Measurements from ENCODE around the gene C21orf58. TPM values are rescaled to one million over a fixed set of nuclear protein-coding genes. Genes with fewer than 3 reads are reported as not detected.

C21orf58 gene
- total and polyA plus RNA-seq, 2 experiments from 2014 or later, result 3.7 to 4.2 TPM

- TF ChIP-seq EZH2phosphoT487 (IDR thresholded peaks at IDR 0.05; ENCODE audit: insufficient read depth, low read depth) (no peak), EZH2 (IDR thresholded peaks at IDR 0.05; ENCODE audit: insufficient read depth, poor library complexity, severe bottlenecking) (no peak)
- no peak overlapping the region for H3K4me2 ChIP-seq (ENCODE audit: unreplicated experiment)
- peaks cover 61% of the 10 kb centered on the region for H3K79me2 ChIP-seq (ENCODE audit: insufficient read depth)
- no peak overlapping the region for H3K27ac ChIP-seq
- no peaks in the 10 kb centered on the region; the same call in 1 of the 2 replicates for H3F3A ChIP-seq (ENCODE audit: insufficient read depth)
- H4K20me1 ChIP-seq (ENCODE audit: insufficient read depth), result no peaks in the 10 kb centered on the region; the same call in 1 of the 2 replicates
- H2AFZ ChIP-seq, result no peak overlapping the region
- H3K9ac ChIP-seq, result no peak overlapping the region
- H3K4me3 ChIP-seq, result no peak overlapping the region
- H3K36me3 ChIP-seq (ENCODE audit: low read depth), result peaks cover 82% of the 10 kb centered on the region
- in situ Hi-C loops (cut with MboI), result no loop called here
- H3K9me3 ChIP-seq (ENCODE audit: low read depth), result no peaks in the 10 kb centered on the region
- H3K9me2 ChIP-seq (ENCODE audit: insufficient read depth), result no peaks in the 10 kb centered on the region
- WGBS, 2 experiments (ENCODE audit: low coverage in 1 of 2, low lambda C conversion rate in 2 of 2, missing lambda C conversion rate in 2 of 2), result 89 to 94% methylated on average over 11 of the region's 11 CpGs
- no peaks in the 10 kb centered on the region for H3K27me3 ChIP-seq (replicated peaks; ENCODE audit: insufficient read depth)
- no peak for DNase-seq
- H3K4me1 ChIP-seq (ENCODE audit: insufficient read depth), result no peaks in the 10 kb centered on the region
Measured at GRCh38 chr21:46274797-46275390, 48.8 kb downstream of the C21orf58 start.

GRCh38 chr21:46273341-46273740, 50.3 kb downstream of the C21orf58 start:
- Histone ChIP-seq H2AFZ (no peak overlapping the region), H3K4me3 (no peak overlapping the region), H3K27me3 (replicated peaks; ENCODE audit: insufficient read depth) (no peaks in the 10 kb centered on the region), H3K4me2 (ENCODE audit: unreplicated experiment) (no peak overlapping the region), H3K9me3 (ENCODE audit: low read depth) (no peaks in the 10 kb centered on the region), H3K9ac (no peak overlapping the region), H3K4me1 (ENCODE audit: insufficient read depth) (no peaks in the 10 kb centered on the region), H3K79me2 (ENCODE audit: insufficient read depth) (peaks cover 48% of the 10 kb centered on the region), H3K9me2 (ENCODE audit: insufficient read depth) (no peaks in the 10 kb centered on the region), H3K36me3 (ENCODE audit: low read depth) (peaks cover 80% of the 10 kb centered on the region), H3K27ac (no peak overlapping the region), H3F3A (ENCODE audit: insufficient read depth) (no peaks in the 10 kb centered on the region; the same call in 1 of the 2 replicates), H4K20me1 (ENCODE audit: insufficient read depth) (no peaks in the 10 kb centered on the region; the same call in 1 of the 2 replicates)
- TF ChIP-seq EZH2 (IDR thresholded peaks at IDR 0.05; ENCODE audit: insufficient read depth, poor library complexity, severe bottlenecking), result no peak
- no peak for TF ChIP-seq EZH2phosphoT487 (IDR thresholded peaks at IDR 0.05; ENCODE audit: insufficient read depth, low read depth)
- in situ Hi-C loops (cut with MboI), result no loop called here
- no peak for DNase-seq
- WGBS, 2 experiments (ENCODE audit: low coverage in 1 of 2, low lambda C conversion rate in 2 of 2, missing lambda C conversion rate in 2 of 2), result 96% methylated on average over 14 of the region's 14 CpGs

GRCh38 chr21:46269466-46269865, 54.2 kb downstream of the C21orf58 start:
- no peak overlapping the region for H2AFZ ChIP-seq
- 93 to 95% methylated on average over 10 of the region's 10 CpGs for WGBS, 2 experiments (ENCODE audit: low coverage in 1 of 2, low lambda C conversion rate in 2 of 2, missing lambda C conversion rate in 2 of 2)
- no peak overlapping the region for H3K27ac ChIP-seq
- no peak overlapping the region for H3K9ac ChIP-seq
- H3K4me1 ChIP-seq (ENCODE audit: insufficient read depth), result no peaks in the 10 kb centered on the region
- H3K27me3 ChIP-seq (replicated peaks; ENCODE audit: insufficient read depth), result no peaks in the 10 kb centered on the region
- peaks cover 59% of the 10 kb centered on the region for H3K36me3 ChIP-seq (ENCODE audit: low read depth)
- no peaks in the 10 kb centered on the region for H4K20me1 ChIP-seq (ENCODE audit: insufficient read depth)
- 0 out of 2 replicates have a peak, but pooled peaks cover 11% of the 10 kb centered on the region for H3K79me2 ChIP-seq (ENCODE audit: insufficient read depth)
- no peaks in the 10 kb centered on the region; the same call in 1 of the 2 replicates for H3F3A ChIP-seq (ENCODE audit: insufficient read depth)
- TF ChIP-seq EZH2phosphoT487 (IDR thresholded peaks at IDR 0.05; ENCODE audit: insufficient read depth, low read depth) (no peak), EZH2 (IDR thresholded peaks at IDR 0.05; ENCODE audit: insufficient read depth, poor library complexity, severe bottlenecking) (no peak)
- DNase-seq, result no peak
- no peak overlapping the region for H3K4me2 ChIP-seq (ENCODE audit: unreplicated experiment)
- no peak overlapping the region for H3K4me3 ChIP-seq
- H3K9me3 ChIP-seq (ENCODE audit: low read depth), result no peaks in the 10 kb centered on the region
- H3K9me2 ChIP-seq (ENCODE audit: insufficient read depth), result no peaks in the 10 kb centered on the region
- in situ Hi-C loops (cut with MboI), result no loop called here

GRCh38 chr21:46268371-46268770, 55.3 kb downstream of the C21orf58 start:
- Histone ChIP-seq H3K9ac (no peak overlapping the region), H3K4me3 (no peak overlapping the region), H3K9me2 (ENCODE audit: insufficient read depth) (no peaks in the 10 kb centered on the region), H3K27me3 (replicated peaks; ENCODE audit: insufficient read depth) (no peaks in the 10 kb centered on the region), H3K4me2 (ENCODE audit: unreplicated experiment) (no peak overlapping the region), H3K79me2 (ENCODE audit: insufficient read depth) (0 out of 2 replicates have a peak, but pooled peaks cover 8% of the 10 kb centered on the region), H3K4me1 (ENCODE audit: insufficient read depth) (no peaks in the 10 kb centered on the region), H3K9me3 (ENCODE audit: low read depth) (no peaks in the 10 kb centered on the region), H3K27ac (no peak overlapping the region), H2AFZ (no peak overlapping the region), H4K20me1 (ENCODE audit: insufficient read depth) (no peaks in the 10 kb centered on the region), H3K36me3 (ENCODE audit: low read depth) (peaks cover 49% of the 10 kb centered on the region), H3F3A (ENCODE audit: insufficient read depth) (no peaks in the 10 kb centered on the region; the same call in 1 of the 2 replicates)
- WGBS, 2 experiments (ENCODE audit: low coverage in 1 of 2, low lambda C conversion rate in 2 of 2, missing lambda C conversion rate in 2 of 2), result 94 to 95% methylated on average over 11 to 13 of the region's 13 CpGs
- TF ChIP-seq EZH2 (IDR thresholded peaks at IDR 0.05; ENCODE audit: insufficient read depth, poor library complexity, severe bottlenecking) (no peak), EZH2phosphoT487 (IDR thresholded peaks at IDR 0.05; ENCODE audit: insufficient read depth, low read depth) (no peak)
- in situ Hi-C loops (cut with MboI), result no loop called here
- DNase-seq, result no peak

Measured in GM23248 (cell line).